WTC11 (cell line): ENCODE measurements around the gene SNX5. TPM values are rescaled to one million over a fixed set of nuclear protein-coding genes. Genes with fewer than 3 reads are reported as not detected.
A peak's percentile ranks its signal among the peaks of the same experiment; 100 is the strongest.

ENCODE experiments used
- ATAC-seq: fragments of 200-7000 bp; cut with Tn5 transposase; 2 replicates; pipeline ENCODE4 v1.10.0; 2021; ENCODE audit warnings: mild to moderate bottlenecking, moderate library complexity
- CTCF ChIA-PET: fragments of 300-600 bp; sonication (Branson Sonifier 250); formaldehyde crosslinking; loops from one replicate; lab custom pipeline; 2021; ENCODE audit warnings: antibody characterized with exemption; lab: Charles Lee
- POLR2A ChIA-PET: fragments of 350-600 bp; sonication (Branson Sonifier 250); formaldehyde crosslinking; loops from one replicate; lab custom pipeline; 2021; ENCODE audit warnings: antibody characterized with exemption; lab: Charles Lee
- DNase-seq: peaks from one replicate; pipeline ENCODE4 v3.0.0; 2021; ENCODE audit warnings: low spot score
- H3K27ac Mint-ChIP-seq: 2 replicates; pipeline ENCODE4 v1.8.0; 2021; ENCODE audit warnings: mixed read lengths
- H3K27me3 Mint-ChIP-seq: 2 replicates; pipeline ENCODE4 v1.8.0; 2021; ENCODE audit warnings: low read depth, mild to moderate bottlenecking, moderate library complexity, mixed read lengths
- H3K36me3 Mint-ChIP-seq: 2 replicates; pipeline ENCODE4 v1.8.0; 2021; ENCODE audit warnings: mixed read lengths
- H3K4me1 Mint-ChIP-seq: 2 replicates; pipeline ENCODE4 v1.8.0; 2022; ENCODE audit warnings: mixed read lengths
- H3K4me3 Mint-ChIP-seq: 2 replicates; pipeline ENCODE4 v1.8.0; 2021; ENCODE audit warnings: mild to moderate bottlenecking, moderate library complexity, mixed read lengths
- H3K9me3 Mint-ChIP-seq: 2 replicates; pipeline ENCODE4 v1.8.0; 2021; ENCODE audit warnings: mixed read lengths
- CREM ChIP-seq: sonication (generic); formaldehyde crosslinking; IDR thresholded peaks from 2 replicates; pipeline ENCODE4 v1.8.1; 2022; ENCODE audit warnings: mild to moderate bottlenecking, missing genetic modification reagents, moderate library complexity
- ELF4 ChIP-seq: sonication (generic); formaldehyde crosslinking; IDR thresholded peaks from 2 replicates; pipeline ENCODE4 v1.8.1; 2022; ENCODE audit warnings: low read depth, mild to moderate bottlenecking, moderate library complexity, missing genetic modification reagents
- ETV6 ChIP-seq: sonication (generic); formaldehyde crosslinking; IDR thresholded peaks from 2 replicates; pipeline ENCODE4 v1.8.1; 2022; ENCODE audit warnings: mild to moderate bottlenecking, missing genetic modification reagents
- FOXK1 ChIP-seq: sonication (generic); formaldehyde crosslinking; IDR thresholded peaks from 2 replicates; pipeline ENCODE4 v1.8.0; 2022; ENCODE audit warnings: mild to moderate bottlenecking, moderate library complexity, missing genetic modification reagents
- GRHL2 ChIP-seq: fragments of 250-450 bp; sonication (Bioruptor Pico); IDR thresholded peaks from 2 replicates; pipeline ENCODE4 v1.8.0; 2022; ENCODE audit warnings: mild to moderate bottlenecking, moderate library complexity; ENCODE audit not compliant: insufficient replicate concordance, severe bottlenecking
- HMGA2 ChIP-seq: fragments of 250-450 bp; sonication (Bioruptor Pico); IDR thresholded peaks from 2 replicates; pipeline ENCODE4 v1.4.0; 2021; ENCODE audit warnings: mild to moderate bottlenecking, moderate library complexity
- KAT7 ChIP-seq: sonication (generic); formaldehyde crosslinking; IDR thresholded peaks from 2 replicates; pipeline ENCODE4 v1.8.1; 2023; ENCODE audit warnings: missing genetic modification reagents, mild to moderate bottlenecking, borderline replicate concordance
- MLX ChIP-seq: sonication (generic); formaldehyde crosslinking; IDR thresholded peaks from 2 replicates; pipeline ENCODE4 v1.8.1; 2023; ENCODE audit warnings: mild to moderate bottlenecking, missing genetic modification reagents, moderate library complexity
- MXD4 ChIP-seq: fragments of 250-450 bp; sonication (Bioruptor Pico); IDR thresholded peaks from 2 replicates; pipeline ENCODE4 v1.8.0; 2021; ENCODE audit warnings: mild to moderate bottlenecking, moderate library complexity, borderline replicate concordance
- NFATC4 ChIP-seq: fragments of 250-450 bp; sonication (Bioruptor Pico); IDR thresholded peaks from 2 replicates; pipeline ENCODE4 v1.9.0; 2021; ENCODE audit warnings: mild to moderate bottlenecking
- NFYB ChIP-seq: sonication (generic); formaldehyde crosslinking; conservative IDR thresholded peaks from 2 replicates; pipeline ENCODE4 v1.8.0; 2022; ENCODE audit warnings: low read depth, missing genetic modification reagents
- NR2C2 ChIP-seq: sonication (generic); formaldehyde crosslinking; IDR thresholded peaks from 2 replicates; pipeline ENCODE4 v1.8.0; 2022; ENCODE audit warnings: mild to moderate bottlenecking, missing genetic modification reagents
- RELA ChIP-seq: sonication (generic); formaldehyde crosslinking; IDR thresholded peaks from 2 replicates; pipeline ENCODE4 v1.8.1; 2022; ENCODE audit warnings: missing genetic modification reagents, mild to moderate bottlenecking, borderline replicate concordance
- RORB ChIP-seq: fragments of 250-450 bp; sonication (Bioruptor Pico); IDR thresholded peaks from 2 replicates; pipeline ENCODE4 v1.9.0; 2021; ENCODE audit warnings: mild to moderate bottlenecking
- SMAD3 ChIP-seq: sonication (generic); formaldehyde crosslinking; IDR thresholded peaks from 2 replicates; pipeline ENCODE4 v1.8.0; 2022; ENCODE audit warnings: missing genetic modification reagents, mild to moderate bottlenecking, borderline replicate concordance
- SMAD4 ChIP-seq: sonication (generic); formaldehyde crosslinking; IDR thresholded peaks from 2 replicates; pipeline ENCODE4 v1.8.0; 2022; ENCODE audit warnings: mild to moderate bottlenecking, missing genetic modification reagents
- SOX15 ChIP-seq: fragments of 250-450 bp; sonication (Bioruptor Pico); IDR thresholded peaks from 2 replicates; pipeline ENCODE4 v1.9.0; 2021; ENCODE audit warnings: mild to moderate bottlenecking
- TP53 ChIP-seq: sonication (generic); formaldehyde crosslinking; IDR thresholded peaks from 2 replicates; pipeline ENCODE4 v1.8.1; 2023; ENCODE audit warnings: mild to moderate bottlenecking, missing genetic modification reagents
- ZNF232 ChIP-seq: sonication (generic); formaldehyde crosslinking; IDR thresholded peaks from 2 replicates; pipeline ENCODE4 v1.8.0; 2022; ENCODE audit warnings: mild to moderate bottlenecking, missing genetic modification reagents
- ZNF317 ChIP-seq: sonication (generic); formaldehyde crosslinking; IDR thresholded peaks from 2 replicates; pipeline ENCODE4 v1.8.1; 2023; ENCODE audit warnings: low read depth, mild to moderate bottlenecking, moderate library complexity, missing genetic modification reagents, borderline replicate concordance
- ZNF423 ChIP-seq: fragments of 250-450 bp; sonication (Bioruptor Pico); IDR thresholded peaks from 2 replicates; pipeline ENCODE4 v2.1.2; 2022; ENCODE audit warnings: mild to moderate bottlenecking, moderate library complexity
- total RNA-seq: library from RNA; stranded (reverse); gene quantifications from 3 replicates; pipeline ENCODE4 v1.2.3, GENCODE V29; 2021
- TF ChIP-seq, protein P1 (sequence below): sonication (generic); formaldehyde crosslinking; IDR thresholded peaks from 2 replicates; pipeline ENCODE4 v1.8.0; 2022; ENCODE audit warnings: mild to moderate bottlenecking, missing genetic modification reagents
- TF ChIP-seq, protein P2 (sequence below): fragments of 250-450 bp; sonication (Bioruptor Pico); conservative IDR thresholded peaks from 2 replicates; pipeline ENCODE4 v1.9.0; 2021; ENCODE audit warnings: mild to moderate bottlenecking
- TF ChIP-seq, protein P3 (sequence below): fragments of 250-450 bp; sonication (Bioruptor Pico); IDR thresholded peaks from 2 replicates; pipeline ENCODE4 v1.9.0; 2021; ENCODE audit warnings: mild to moderate bottlenecking
- TF ChIP-seq, protein P4 (sequence below): sonication (generic); formaldehyde crosslinking; IDR thresholded peaks from 2 replicates; pipeline ENCODE4 v1.8.1; 2023; ENCODE audit warnings: mild to moderate bottlenecking, missing genetic modification reagents, moderate library complexity
- TF ChIP-seq, protein P5 (sequence below): fragments of 250-450 bp; sonication (Bioruptor Pico); IDR thresholded peaks from 2 replicates; pipeline ENCODE4 v1.9.0; 2021; ENCODE audit warnings: moderate library complexity, mild to moderate bottlenecking, inconsistent platforms, borderline replicate concordance

Gene SNX5
- total RNA-seq, 1 experiment from 2014 or later: 192 TPM

DNA sequence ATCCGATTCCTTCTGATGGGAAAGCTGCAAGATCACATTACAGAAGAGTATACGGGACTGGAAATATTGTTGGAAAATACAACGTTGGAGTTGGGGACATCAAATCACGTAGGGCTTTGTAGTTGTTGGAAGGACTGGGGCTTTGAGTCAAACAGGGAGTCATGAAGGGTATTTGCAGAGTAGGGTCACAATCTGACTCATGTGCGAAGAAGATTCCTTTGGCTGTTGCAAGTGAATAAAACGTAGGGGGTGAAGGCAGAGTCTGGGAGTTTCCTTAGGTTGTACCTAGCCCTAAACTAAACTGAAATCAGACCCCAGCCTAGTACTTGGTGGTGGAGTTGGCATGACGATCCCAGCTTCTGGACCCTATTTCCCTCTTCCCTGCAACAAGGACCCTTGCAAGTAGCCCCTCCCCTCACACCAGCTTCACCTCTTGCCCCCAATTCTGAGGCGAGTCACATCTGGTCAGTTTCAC lies 32.3 kb downstream of the SNX5 start:
- DNase-seq (no peak), ATAC-seq (no peak)
- TF ChIP-seq SOX15 (CRISPR knock-in tag): no peak
- no peak for TF ChIP-seq GRHL2 (CRISPR knock-in tag)
- no peak for TF ChIP-seq SMAD4
- TF ChIP-seq TP53 (CRISPR knock-in tag): no peak
- TF ChIP-seq HMGA2 (CRISPR knock-in tag): no peak
- TF ChIP-seq, protein P1, sequence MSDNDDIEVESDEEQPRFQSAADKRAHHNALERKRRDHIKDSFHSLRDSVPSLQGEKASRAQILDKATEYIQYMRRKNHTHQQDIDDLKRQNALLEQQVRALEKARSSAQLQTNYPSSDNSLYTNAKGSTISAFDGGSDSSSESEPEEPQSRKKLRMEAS: no peak
- TF ChIP-seq KAT7: no peak
- TF ChIP-seq ZNF423: no peak
- TF ChIP-seq, protein P2, sequence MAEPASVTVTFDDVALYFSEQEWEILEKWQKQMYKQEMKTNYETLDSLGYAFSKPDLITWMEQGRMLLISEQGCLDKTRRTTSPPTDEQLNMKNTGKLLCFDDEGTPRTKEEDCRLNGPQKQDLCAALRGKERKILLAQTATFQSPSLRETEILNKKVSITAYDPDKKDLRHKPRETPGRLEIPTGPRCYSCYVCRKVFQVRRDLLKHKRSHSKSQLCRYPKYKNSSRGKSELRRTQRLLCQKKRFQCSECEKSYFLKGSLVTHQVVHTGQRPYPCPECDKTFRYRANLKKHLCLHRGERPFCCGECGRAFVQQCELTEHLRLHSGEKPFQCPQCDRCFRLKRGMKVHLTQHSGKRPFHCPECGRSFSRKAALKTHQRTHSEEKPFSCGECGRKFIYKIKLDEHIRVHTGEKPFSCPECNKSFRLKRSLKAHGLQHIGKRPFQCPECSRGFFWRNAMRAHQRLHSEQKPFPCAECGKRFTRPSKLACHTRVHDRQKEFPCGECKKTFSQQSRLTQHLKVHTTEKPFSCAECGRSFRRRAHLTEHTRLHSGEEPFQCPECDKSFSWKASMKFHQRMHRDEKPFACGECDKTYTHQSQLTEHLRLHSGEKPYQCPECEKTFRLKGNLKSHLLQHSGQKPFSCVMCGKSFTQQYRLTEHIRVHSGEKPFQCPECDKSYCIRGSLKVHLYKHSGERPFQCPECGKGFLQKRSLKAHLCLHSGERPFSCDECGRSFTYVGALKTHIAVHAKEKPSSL (CRISPR knock-in tag): no peak
- TF ChIP-seq ELF4 (CRISPR knock-in tag): no peak
- no peak for TF ChIP-seq ETV6 (CRISPR knock-in tag)
- TF ChIP-seq RORB (CRISPR knock-in tag): no peak
- H3K4me1 Mint-ChIP-seq: peaks cover 69% of the 10 kb centered on the region
- H3K27me3 Mint-ChIP-seq: peaks cover 7% of the 10 kb centered on the region
- peaks cover 6% of the 10 kb centered on the region for H3K9me3 Mint-ChIP-seq
- ChIA-PET POLR2A (interaction anchor here (1.3 kb wide), 1 partner anchor 254 kb away, joined by 4 read pairs; the partner anchor contains the start of gene RRBP1), CTCF (interaction anchor here (1.1 to 5.4 kb wide), 4 partner anchors 52 to 399 kb away, joined by 3 to 51 read pairs (median 14); partner anchors contain the start of gene RRBP1)
- peak overlapping the region; percentile 86 for H3K27ac Mint-ChIP-seq
- no peak overlapping the region for H3K4me3 Mint-ChIP-seq
- H3K36me3 Mint-ChIP-seq: peaks cover 5% of the 10 kb centered on the region; the same call in 1 of the 2 replicates

DNA sequence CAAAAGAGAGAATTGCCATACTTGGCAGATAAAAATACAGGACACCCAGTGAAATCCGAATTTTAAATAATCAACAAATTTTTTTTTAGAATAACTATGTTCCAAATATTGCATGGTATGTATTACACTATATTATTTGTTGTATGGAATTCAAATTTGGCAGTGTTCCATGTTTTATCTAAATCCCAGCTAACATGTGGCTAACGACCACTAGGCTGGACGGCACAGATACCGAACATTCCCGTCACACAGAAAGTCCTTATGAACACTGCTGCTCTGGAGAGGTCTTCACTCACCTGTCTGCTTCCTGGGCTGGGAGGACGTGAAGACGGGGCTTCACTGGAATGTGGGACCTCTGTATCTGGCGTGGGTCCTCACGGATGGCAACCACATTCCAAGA lies 32.8 kb downstream of the SNX5 start:
- TF ChIP-seq NFATC4 (CRISPR knock-in tag) (no peak), NR2C2 (CRISPR knock-in tag) (no peak), ZNF232 (no peak), RELA (no peak), CREM (no peak), FOXK1 (CRISPR knock-in tag) (no peak), ZNF317 (CRISPR knock-in tag) (no peak), MXD4 (CRISPR knock-in tag) (no peak), SMAD3 (CRISPR knock-in tag) (no peak), MLX (CRISPR knock-in tag) (no peak), NFYB (no peak)
- TF ChIP-seq, protein P3, sequence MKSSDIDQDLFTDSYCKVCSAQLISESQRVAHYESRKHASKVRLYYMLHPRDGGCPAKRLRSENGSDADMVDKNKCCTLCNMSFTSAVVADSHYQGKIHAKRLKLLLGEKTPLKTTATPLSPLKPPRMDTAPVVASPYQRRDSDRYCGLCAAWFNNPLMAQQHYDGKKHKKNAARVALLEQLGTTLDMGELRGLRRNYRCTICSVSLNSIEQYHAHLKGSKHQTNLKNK (CRISPR knock-in tag): no peak
- TF ChIP-seq, protein P1: no peak
- TF ChIP-seq, protein P4, sequence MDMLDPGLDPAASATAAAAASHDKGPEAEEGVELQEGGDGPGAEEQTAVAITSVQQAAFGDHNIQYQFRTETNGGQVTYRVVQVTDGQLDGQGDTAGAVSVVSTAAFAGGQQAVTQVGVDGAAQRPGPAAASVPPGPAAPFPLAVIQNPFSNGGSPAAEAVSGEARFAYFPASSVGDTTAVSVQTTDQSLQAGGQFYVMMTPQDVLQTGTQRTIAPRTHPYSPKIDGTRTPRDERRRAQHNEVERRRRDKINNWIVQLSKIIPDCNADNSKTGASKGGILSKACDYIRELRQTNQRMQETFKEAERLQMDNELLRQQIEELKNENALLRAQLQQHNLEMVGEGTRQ (CRISPR knock-in tag): no peak
- TF ChIP-seq, protein P5, sequence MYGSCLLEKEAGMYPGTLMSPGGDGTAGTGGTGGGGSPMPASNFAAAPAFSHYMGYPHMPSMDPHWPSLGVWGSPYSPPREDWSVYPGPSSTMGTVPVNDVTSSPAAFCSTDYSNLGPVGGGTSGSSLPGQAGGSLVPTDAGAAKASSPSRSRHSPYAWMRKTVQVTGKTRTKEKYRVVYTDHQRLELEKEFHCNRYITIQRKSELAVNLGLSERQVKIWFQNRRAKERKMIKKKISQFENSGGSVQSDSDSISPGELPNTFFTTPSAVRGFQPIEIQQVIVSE: no peak
- Mint-ChIP-seq H3K27ac (no peak overlapping the region), H3K36me3 (peaks cover 3% of the 10 kb centered on the region; the same call in 1 of the 2 replicates), H3K9me3 (peaks cover 9% of the 10 kb centered on the region), H3K27me3 (peaks cover 7% of the 10 kb centered on the region), H3K4me1 (peaks cover 67% of the 10 kb centered on the region), H3K4me3 (no peak overlapping the region)
- ChIA-PET CTCF (interaction anchor here (5.4 kb wide), 1 partner anchor 253 kb away, joined by 51 read pairs; the partner anchor contains the start of gene RRBP1), POLR2A (interaction anchor here (1.3 kb wide), 1 partner anchor 253 kb away, joined by 4 read pairs; the partner anchor contains the start of gene RRBP1)
- no peak for ATAC-seq
- DNase-seq: no peak
